Activated CD4-positive, alpha-beta T cell treated with anti-CD3 and anti-CD28 coated beads, Interleukin-10, Interleukin-2, amounts not matched to agents 100 ng/mL and 50 ng/mL, durations not matched to agents 16 hours and 8 hours (primary cell): ENCODE results near the gene SBSN.

Experiments used
- DNase-seq: peaks from one replicate; pipeline ENCODE4 v3.0.0-alpha.2; 2020

Gene SBSN

DNA sequence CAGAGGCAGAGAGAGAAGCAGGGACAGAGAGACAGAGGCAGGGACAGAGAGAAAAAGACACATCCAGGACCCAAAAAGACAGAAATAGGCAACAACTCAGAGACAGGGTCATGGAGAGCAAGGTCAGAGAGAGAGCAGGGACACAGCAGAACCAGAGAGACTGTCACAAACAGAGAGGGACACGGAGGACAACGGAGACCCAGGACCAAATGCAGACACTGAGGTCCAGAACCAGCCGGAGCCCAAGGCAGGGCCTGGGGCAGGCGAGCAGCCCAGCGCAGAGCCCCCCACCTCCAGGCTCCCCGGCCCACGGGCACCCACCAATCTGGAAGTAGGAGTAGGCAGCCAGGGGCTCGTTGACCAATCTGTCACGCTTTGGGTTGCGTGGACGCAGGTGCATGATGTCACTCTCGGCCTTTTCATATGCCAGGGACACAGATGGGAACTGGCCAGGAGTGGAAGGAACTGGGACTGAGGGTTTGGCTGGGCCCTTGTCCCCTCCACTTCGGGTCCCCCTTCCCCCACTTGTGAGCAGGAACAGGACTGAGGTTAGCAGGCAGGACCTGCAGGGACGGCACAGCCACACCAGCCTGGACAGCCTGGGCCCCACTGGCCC, 25.4 kb upstream of the SBSN start:
- no peak for DNase-seq

DNA sequence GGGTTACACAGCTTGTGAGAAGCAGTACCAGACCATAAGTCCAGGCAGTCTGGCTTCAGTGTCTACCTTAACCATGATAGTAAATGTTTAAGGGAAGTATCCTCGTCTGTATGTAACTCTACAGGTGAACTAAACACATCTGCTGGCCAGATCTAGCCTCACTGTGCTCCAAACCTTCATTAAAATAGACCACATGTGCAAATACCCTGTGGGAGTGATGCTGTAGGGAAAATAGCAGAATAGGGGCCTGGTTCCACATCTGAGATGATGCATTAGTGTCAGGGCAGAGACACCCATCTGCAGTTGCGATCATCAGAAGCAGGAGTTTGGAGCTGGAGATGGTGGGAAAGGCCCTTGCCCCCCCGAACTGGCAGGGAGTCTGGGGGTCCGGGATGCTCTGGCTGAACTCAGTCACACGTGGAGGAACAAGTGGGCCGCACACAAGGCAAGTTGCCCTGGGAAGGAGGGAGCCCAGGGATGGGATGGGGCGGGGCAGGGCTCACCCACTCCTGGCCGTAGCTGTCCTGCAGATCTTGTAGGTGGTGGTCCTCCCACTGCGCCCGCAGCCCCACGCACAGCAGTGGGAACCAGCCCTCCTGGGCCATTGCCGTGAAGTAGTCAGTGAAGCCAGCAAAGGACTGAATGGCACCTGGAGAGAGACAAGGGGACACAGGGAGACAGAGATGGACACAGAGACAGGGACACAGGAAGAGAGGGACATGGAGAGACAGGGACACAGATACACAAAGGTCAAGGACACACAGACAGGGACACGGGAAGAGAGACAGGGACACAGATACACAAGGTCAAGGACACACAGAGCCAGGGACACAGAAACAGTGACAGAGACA, 24.6 kb upstream of the SBSN start:
- DNase-seq, result no peak

DNA sequence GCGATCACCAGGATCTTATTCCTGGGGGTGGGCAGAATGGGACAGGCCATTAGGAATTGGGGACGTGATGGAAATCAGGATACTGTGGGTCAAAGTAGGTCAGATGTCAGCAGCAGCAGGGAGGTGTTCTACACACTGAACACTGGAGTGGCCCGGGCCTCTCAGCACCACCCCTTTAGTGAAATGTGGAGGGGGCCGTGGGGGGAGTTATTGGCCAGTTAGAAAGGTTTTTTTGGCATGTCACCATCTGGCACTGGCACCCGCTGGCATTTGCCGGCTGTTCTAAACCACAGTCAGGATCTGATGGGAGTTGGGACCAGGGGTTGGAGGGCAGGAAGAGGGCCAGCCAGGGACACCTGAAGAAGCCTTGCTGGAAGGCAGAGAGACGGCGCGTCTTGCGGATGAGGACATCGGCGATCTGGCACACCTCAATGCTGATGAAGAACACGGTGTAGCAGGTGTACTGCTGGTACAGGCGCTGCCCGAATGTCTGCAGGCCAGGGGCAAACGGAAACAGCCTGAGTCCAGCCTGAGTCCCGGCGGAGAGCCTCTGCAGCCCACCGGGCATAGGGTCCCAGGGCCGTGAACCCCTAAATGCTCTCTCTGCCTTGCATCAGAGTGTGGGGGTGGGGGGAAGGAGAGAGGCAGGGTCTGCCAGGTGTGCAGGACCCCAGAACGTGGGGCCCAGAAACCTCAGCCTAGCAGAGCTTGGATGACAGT, 23.1 kb upstream of the SBSN start:
- DNase-seq, result no peak

DNA sequence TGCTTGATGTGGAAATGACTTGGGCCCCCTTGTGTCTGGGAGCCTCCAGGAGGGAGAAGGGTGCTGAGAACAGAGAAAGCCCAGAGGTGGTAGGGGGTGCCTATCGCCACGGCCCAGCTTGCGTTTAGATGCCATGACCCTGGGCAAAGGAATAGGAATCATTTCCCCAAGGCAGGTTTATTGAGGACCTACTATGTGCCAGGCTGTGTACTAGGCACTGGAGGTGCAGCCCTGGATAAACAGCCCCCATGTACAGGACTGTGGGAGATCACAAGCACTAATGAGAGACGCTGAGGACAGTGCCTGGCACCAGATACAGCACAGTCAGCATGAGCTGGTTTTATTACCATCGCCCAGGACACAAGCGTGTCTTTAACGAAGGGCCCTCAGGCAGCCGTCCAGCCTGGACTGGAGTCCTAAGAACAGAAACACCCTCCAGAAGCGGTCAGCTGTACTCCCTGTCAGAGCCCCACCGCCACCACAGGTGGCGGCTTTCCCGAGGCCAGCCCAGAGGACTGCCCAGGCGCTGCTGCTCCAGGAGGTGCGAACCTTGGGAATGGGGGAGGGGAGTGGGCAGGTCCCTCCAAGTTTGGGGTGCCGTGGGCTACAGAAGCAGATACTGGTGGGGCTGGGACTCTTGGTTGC, 21.9 kb upstream of the SBSN start:
- no peak for DNase-seq

DNA sequence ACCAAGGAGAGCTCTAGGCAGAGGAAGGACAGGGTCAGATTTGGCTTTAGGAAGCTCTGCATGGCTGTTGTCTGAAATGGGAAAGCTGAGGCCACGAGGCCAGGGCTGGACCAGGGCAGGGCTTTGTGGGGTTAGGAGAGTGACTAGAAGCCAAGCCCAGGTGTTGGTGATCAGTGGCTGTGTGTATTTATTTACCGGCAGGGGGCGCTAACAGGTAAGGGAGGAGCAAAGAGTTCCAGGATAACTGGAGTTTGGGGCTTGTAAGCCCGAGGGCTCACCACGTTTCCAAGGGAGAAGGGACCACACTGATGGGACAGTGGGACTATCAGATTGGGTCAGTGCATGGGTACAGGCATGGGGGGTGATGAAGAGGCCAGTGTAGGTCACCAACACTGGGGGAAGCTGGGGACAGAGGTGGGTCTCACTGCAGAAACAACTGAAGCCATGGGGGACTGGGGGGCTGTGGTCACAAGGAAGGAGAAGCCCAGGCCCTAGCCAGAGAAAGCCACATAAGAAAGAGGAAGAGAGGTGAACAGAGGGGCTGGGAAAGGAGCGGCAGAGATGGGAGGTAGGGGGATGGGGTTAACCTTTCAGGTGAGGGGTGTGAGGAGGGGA, 21.2 kb upstream of the SBSN start:
- DNase-seq, result peak; percentile 71

DNA sequence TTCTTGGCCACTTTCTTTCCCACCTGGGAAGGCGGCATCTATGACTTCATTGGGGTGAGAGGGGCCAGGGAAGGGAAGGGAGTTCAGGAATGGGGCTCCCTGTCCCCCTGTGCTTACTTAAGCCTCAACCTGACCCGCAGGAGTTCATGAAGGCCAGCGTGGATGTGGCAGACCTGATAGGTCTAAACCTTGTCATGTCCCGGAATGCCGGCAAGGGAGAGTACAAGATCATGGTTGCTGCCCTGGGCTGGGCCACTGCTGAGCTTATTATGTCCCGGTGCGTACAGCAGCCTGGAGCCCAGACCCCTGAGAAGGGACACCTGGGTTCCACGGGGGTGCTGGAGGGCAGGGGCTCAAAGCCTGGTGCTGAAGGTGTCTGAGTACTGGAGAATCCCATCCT, 18.4 kb upstream of the SBSN start:
- DNase-seq, result no peak

DNA sequence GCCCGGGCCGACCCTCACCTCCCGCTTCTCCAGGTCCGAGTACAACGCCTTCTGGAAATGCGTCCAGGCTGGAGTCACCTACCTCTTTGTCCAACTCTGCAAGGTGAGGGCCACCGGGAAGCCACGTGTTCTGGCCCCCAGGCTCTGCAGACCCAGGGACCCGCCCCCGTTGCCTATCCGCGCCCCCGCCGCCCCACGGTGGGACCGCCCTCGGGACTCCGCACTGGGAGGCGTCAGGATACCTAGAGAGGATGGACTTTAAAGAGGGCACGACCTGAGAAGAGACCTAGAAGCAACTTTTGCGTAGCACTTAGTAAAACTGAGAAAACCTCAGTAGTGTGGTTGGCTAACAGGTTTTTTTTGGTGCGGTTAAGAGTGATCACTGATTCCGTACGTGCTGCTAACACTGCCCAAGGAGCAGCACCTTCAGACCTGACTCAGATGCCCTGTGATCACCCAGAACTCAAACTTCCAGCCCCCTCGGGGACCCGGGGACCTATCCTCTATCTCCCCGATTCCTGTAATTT, 17.8 kb upstream of the SBSN start:
- DNase-seq, result peak; percentile 87

DNA sequence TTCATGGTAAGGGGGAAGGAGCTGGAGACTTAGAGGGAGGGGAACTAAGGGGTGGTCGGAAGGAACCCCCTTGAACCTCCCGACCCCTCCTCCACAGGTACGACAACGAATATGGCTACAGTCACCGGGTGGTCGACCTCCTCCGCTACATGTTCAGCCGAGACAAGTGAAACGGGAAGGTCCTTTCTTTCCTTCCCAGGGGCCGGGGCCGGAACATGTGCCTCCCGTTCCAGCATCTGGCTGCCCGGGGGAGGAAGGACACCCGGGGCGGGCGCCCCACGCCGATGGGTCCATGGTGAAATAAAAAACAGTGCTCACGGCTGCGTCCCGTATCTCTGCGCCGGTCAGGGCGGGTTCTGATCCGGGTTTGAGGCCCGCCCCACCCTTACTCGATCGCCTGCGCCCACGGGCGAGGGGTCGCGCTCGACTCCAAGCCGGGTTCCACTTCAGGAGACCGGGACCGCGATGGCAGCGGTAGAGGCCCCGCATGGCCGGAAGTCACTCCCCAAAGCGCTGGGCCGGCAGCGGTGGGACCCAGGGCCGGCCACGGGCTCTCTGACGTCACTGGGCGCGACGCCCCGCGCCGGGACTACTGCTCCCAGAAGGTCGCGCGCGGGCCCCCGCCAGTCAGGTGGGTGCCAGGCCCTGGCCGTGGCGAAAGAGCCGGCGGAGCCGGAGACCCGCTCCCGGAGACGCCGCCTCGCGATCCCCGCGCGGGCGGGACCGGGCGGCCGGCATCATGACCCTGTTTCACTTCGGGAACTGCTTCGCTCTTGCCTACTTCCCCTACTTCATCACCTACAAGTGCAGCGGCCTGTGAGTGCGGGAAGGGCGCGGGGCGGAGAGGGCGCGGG, 17.1 kb upstream of the SBSN start, which contains the start of gene TMEM147:
TSS of gene TMEM147 (plus strand) at position 626 of the 854 bp plus-strand sequence. CDS start at position 740, 114 bp downstream.
- DNase-seq, result peak; percentile 92

DNA sequence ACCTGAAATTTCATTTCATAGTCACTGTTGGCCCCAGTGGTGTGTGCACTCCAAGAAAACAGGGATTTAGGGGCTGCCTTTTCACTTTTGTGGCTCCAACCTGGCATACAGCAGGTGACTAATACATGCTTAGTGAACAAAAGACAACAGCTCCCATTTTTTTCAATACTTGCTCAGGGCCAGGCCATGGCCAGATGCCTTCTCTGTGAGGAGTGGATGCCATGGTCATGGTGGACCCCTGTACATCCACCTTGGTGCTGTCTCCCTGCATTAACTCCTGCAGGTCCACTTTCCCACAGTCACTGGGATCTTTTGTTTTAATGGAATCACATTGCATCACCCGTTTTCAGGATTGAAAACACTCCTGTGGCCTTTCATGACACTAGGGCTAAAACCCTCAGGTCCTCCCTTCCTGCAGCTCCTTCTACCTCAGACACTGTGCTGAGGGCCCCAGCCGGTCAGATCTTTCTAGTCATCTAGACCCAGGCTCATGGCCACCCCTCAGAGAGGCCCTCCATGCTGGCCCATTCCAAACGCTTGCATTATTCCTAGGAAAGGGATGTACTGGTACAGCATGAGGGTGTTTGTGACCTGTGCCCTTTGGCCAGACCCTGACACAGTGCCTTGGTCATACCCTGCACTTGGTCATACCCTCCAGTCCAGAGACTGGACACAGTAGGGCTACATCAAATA, 16.1 kb upstream of the SBSN start:
- DNase-seq, result no peak

DNA sequence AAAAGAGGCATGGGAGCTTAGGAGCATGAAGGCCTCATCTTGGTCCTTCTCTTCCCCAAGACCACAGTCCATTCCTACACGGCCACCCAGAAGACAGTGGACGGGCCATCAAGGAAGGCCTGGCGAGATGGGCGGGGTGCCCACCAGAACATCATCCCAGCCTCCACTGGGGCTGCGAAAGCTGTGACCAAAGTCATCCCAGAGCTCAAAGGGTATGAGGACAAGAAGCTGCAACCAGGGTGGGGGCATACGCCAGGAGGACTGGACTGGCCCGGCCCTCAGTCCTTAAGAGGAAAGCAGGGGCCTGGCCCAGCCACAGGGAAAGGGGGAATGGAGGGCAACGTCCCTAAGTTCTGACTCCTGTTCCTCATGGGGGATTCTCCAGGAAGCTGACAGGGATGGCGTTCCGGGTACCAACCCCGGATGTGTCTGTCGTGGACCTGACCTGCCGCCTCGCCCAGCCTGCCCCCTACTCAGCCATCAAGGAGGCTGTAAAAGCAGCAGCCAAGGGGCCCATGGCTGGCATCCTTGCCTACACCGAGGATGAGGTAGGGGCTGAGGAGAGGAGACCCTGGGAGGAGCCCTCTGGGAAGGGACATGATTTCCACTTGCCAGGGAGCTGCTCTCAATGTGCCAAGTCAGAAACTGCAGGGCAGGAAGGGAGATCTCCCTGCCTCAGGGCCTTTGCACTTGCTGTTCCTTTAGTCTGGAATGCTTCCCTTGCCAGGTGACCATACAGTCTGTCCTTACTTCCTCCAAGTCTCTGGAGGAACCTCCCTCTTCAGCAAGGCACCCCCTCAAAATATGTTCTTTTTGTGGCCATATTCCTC, 15.4 kb upstream of the SBSN start:
- no peak for DNase-seq

DNA sequence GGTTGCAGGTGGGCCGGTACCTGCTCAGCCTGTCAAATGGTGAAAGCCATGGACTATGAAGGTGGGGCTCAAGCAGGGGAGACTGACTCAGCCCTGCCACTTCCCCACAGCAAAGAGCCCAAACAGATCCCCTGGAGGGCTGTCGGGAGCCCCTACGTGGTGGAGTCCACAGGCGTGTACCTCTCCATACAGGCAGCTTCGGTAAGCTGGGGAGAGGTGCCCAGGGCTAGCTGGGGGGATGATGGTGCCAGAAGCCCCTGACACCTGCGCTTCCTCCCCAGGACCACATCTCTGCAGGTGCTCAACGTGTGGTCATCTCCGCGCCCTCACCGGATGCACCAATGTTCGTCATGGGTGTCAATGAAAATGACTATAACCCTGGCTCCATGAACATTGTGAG, 14.1 kb upstream of the SBSN start:
- DNase-seq, result no peak

DNA sequence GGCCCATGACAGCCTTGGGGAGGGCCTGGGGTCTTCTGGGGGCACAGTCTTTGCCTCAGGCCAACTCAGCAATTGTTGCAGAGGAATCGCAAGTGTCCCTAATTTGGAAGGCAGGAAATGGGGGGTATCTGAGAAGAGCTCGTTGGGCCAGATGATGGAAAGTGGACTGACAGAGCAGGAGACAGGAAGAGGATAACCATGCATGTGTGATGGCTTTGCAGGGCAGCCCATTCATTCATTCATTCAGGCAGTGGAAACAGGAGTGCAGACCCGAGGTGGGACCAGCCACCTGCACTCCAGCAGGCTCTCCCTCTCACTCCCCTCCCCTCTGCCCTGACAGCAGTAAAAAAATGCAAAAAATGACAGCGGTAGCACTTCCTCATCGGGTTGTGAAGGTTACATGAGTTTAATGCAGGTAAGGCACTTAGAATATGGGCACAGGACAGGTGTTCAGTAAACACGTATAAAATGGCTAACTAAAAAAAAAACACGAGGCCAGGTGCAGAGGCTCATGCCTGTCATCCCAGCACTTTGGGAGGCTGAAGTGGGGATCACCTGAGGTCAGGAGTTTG, 12.3 kb upstream of the SBSN start:
- DNase-seq, result no peak

DNA sequence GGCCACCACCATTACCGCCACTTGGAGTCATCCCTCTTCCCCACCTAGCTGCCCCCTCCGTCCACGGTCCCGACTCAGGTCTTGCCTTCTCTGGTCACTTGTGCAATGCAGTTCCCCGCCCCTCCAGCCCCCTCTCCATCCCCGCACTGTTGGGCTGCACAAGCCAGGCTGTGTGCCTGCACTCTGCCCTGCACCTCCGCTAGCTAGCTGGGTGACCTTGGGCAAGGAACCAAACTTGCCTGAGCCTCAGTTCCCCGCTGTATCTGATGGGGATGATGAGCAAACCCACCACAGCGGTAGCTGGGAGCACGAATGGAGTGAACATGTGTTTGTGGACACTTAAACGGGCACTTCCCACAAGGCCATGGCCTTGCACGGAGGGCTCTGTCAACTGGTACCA, 11.7 kb upstream of the SBSN start:
- no peak for DNase-seq

DNA sequence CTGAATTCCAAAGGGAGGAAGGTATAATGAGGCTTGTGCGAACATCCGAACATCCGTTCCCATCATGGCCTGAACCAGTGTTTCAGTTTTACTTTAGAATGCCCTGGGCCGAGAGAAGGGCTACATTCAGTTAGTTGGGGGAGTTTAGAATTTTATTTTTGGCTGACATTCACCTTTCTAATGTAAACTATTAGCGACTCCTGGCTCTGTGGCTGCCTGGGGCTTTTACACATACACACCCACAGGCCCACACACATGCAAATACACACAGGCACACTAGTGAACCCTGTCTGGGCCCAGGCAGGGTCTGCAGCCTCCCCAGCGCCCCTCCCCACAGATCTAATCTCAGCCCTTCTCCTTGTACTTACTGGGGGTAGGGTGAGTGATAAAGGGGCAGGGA, 11.2 kb upstream of the SBSN start:
- no peak for DNase-seq

DNA sequence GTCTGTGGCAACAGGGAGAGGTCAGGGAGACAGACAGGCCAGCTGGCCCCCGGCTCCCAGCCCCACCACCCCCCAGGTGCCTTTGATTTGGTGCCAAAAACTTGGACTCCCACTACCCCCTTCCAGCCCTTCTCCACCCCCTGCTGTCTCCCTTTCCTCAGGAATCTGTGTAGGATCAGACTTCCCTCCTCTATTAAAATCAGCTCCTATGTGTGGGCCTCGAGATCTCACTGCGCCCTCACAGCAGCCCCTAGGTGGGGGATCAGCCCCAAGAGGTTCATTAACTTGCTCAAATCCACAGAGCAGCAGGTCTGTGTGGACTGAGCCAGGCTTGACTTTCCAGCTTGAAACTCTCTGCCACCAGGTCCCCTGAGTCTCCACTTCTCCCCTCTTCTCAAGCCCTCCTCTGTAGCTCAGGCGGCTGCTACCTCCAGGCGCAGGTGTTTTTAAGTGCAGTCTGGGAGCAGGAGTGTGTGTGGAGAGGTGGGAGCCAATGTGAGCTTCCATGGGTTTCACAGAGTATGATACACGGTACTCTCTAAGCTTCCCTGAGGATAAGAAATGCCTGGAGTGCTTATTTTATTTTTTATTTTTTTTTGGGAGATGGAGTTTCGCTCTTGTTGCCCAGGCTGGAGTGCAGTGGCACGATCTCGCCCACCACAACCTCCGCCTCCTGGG, 6.8 kb upstream of the SBSN start:
- DNase-seq, result no peak

DNA sequence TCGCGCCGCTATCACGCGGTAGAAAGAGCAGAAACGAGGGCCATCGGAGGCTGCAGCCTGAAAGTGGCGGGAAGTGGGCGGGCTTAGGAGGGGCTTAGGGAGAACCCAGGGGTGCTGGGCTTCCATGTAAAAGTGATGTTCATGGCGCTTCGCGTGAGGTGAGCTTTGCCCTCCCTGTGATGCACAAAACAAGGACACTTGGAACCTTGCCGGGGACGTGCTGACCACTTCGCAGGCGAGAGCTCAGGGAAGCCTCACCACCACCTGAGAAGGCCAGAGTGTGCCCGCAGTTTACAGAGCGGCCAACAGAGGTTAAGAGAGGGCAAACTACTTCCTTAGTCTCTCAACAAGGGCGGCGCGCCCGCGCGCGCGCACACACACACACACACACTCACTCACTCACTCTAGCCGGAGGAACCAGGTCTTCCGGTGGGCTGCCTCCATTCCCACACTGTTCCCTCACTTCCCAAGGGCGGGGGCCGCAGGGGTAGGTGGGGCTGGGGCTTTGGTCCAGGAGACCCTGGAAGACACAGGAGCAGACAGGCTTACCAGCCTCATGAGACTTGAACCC, 5.8 kb upstream of the SBSN start:
- peak; percentile 13 for DNase-seq

DNA sequence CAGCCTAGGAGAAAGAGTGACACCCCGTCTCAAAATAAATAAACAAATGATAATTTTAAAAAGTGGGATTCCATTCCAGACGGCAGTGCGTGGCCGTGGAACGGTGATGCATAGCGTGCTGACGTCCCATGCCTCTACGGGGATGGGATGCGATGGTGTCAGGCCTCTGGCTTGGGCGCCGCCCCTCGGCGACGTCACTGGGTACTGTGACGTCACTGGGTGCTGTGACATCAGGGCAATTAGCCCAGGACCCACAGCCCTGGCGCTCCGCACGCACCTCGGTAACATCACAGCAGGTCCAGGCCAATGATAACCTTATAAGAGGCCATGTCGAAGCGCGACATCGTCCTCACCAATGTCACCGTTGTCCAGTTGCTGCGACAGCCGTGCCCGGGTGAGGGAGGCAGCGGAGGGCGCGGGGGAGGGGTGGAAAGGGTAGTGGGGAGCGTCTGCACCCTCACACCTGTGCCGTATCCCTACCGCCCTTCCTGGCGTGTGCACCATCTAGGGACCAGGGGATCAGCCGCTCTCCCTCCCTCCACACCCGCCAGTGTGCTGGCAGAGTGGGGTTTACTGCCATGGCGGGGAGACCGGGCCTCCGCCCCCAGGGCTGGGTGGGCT, 5.2 kb upstream of the SBSN start, which contains the start of gene GAPDHS:
TSS of gene GAPDHS (plus strand) at position 256 of the 621 bp plus-strand sequence. CDS start at position 328, 72 bp downstream.
- DNase-seq, result no peak

DNA sequence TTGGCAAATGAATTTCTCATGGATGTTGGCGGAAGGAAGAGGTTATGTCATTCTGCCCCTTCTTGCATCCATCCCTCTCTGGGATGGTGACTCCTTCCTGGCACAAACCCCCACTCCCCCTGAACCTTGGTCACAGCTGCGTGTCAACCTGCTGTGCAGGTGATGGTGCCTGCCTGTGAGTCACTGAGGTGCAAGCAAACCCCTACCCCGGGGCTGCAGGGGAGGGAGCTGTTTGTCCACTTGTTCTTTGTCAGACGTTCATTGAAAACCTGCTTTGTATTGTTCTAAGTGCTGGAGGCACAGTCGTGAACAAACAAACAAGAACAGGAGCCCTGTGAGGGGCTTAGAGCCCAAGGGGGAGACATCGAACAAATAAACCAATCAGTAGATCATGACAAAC, 3.2 kb upstream of the SBSN start:
- no peak for DNase-seq
